GM19452 (cell line): ENCODE results near the gene UFC1.

ENCODE experiments used
- ATAC-seq: cut with Tn5 transposase; IDR thresholded peaks from one replicate; pipeline ENCODE4 v1.9.1; 2021; ENCODE audit not compliant: unreplicated experiment

The UFC1 gene

GRCh38 chr1:161168906-161169305, 15.1 kb downstream of the UFC1 start:
- ATAC-seq = no peak

DNA sequence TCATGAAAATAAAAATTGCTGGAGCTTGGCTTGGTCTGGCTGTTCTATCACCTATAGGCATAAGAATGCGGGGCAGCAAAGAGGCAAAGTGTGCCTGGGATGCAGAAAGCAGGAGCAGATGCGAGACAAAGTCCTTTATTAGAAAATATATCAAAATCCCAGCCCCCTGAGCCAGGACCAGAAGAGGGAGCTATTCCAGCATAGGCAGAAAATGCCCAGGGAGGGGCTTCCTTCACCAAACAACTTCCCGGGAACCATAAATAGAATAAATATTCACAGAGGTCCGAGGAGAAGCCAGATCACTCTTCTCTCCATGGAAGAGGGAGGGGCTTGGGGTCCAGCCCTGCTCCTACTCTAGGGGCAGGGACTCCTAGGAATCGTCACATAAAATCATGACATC, 17.4 kb downstream of the UFC1 start:
- ATAC-seq = no peak

DNA sequence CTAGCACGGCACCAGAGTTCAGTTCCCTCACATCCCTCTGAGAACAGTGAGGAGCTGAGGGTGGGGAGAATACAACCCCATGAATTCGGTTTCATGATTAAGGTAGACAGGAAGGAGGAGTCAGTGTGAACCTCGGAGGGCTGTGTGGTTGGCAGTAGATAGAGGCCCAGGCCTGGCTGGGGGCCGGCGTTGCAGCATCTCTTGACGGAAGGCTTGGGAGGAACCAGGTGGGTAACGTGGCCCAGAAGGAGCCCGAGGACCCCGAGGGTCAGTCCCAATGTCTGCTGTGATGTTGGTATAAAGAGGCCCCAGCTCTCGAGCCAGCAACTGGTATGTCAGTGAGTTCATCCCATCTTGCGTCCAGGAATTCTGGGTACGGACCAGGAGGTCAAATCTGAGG, 17.9 kb downstream of the UFC1 start:
- ATAC-seq = no peak

DNA sequence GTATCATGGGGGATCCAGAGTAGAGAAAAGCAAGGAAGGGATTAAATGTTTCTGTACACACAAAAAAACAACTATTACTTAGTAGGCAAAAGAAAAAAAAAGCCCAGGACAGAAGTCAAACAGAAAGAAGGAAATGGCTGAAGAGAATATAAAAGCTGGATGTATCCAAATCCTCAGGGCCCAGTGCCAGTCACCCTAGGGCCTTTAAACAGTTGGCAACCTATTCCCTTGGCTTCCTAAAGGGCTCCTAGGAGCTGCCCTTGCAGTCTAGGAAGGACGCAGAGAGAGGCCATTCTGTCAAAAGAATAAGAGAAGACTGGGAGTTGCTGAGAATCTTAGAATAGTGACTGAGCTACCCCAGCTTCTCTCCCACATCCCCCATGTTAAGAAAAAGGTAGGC, 18.6 kb downstream of the UFC1 start:
- ATAC-seq = no peak

DNA sequence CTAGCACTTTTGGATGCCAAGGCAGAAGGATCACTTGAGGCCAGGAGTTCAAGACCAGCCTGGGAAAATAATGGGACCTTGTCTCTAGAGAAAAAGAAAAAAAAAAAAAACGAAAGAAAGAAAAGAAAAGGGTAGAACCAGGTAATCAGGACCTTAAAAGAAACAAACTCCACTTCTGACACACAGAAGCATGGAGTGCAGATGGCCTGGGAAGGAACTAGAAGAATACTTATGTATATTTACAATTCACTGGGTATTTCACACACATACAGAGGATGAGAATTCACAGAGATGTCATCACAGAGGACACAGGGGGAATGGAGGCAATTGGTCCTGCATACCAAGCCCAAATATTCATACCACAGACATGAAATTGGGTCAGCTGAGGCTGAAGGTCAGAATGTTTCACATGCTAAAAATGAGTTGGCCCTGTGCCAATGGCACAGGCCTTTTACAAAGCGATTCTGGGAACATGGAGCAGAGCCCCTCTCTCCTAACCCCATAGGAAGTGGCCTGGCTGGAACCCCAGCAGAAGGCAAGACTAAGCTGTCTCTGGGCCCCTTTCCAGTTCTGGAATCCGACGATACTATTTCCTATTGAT, 19.1 kb downstream of the UFC1 start:
- ATAC-seq = no peak

GRCh38 chr1:161173711-161174110, 19.9 kb downstream of the UFC1 start:
- no peak for ATAC-seq

GRCh38 chr1:161174911-161175310, 21.1 kb downstream of the UFC1 start:
- no peak for ATAC-seq

- ATAC-seq = no peak
Observed at GRCh38 chr1:161175771-161176453, 22.1 kb downstream of the UFC1 start.

GRCh38 chr1:161176468-161177111, 22.8 kb downstream of the UFC1 start:
- no peak for ATAC-seq

- ATAC-seq = peak; percentile 76
Observed at GRCh38 chr1:161177112-161177935, 23.5 kb downstream of the UFC1 start, which contains the start of gene B4GALT3. B4GALT3 (minus strand) TSS chr1:161177507; CDS start chr1:161176060, 1,447 bp downstream.

- ATAC-seq = no peak
Observed at GRCh38 chr1:161177936-161178244, 24.1 kb downstream of the UFC1 start.

GRCh38 chr1:161179698-161180097, 25.9 kb downstream of the UFC1 start:
- ATAC-seq = no peak

DNA sequence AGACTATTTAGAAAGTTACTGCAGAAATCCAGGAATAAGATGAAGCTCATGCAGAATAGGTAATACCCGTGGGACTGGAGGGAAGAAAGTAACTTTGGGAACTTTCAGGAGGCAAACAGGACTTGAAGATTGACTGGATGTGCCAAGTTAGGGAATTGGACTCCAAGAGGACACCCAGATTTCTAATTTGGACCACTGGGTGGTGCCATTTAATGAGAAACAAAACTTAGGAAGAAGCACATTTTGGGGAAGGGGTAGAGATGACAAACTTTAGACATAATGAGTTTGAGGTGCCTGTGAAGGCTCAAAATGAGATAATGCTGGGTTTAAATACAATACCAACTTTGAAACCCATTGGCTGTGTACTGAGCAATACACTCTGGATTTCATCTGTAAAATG, 26.9 kb downstream of the UFC1 start:
- no peak for ATAC-seq

GRCh38 chr1:161182214-161182613, 28.4 kb downstream of the UFC1 start:
- no peak for ATAC-seq

- ATAC-seq = peak; percentile 55
Observed at GRCh38 chr1:161185282-161185682, 31.5 kb downstream of the UFC1 start.

DNA sequence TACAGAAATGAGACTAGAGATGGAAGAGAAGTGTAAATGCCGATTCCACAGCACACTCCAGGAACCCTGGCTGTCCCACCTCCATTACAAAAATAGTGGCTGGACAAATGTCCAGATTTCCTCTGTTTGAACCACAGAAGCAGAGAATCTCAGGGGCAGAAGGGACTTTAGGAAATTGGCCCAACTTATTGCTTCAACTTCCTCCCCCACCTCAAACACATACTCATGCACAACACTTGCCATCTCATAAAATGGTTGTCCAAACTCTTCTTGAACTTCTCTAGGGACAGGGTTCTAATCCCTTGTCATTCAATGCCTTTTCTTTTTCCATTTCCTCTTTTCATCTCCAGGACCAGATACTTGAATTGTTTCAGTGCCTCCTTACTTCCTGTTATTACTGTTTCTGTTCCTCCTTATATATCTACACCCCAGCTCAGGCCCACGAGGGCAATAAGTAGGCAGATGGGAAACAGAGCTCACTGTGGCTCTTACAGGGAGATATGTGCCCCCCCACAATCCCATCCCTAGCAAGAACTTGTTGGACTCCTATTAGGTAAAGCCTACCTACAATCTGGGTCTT, 32.0 kb downstream of the UFC1 start:
- ATAC-seq = peak; percentile 13

GRCh38 chr1:161187311-161187710, 33.5 kb downstream of the UFC1 start:
- ATAC-seq = no peak

DNA sequence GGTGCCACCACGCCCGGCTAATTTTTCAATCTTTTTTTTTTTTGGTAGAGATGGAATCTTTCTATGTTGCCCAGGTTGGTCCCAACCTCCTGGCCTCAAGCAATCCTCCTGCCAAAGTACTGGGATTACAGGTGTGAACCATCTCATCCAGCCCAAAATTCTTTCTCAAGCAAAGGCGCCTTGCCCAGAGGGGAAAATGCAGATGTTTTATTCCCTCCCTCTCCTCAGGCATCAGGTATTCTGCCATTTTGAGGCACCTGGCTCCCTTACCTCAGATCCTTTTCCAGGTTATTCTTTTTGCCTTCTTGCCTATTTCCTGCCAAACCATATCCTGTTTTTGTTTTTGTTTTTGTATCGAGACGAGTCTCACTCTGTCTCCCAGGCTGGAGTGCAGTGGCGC, 34.6 kb downstream of the UFC1 start:
- ATAC-seq = no peak

DNA sequence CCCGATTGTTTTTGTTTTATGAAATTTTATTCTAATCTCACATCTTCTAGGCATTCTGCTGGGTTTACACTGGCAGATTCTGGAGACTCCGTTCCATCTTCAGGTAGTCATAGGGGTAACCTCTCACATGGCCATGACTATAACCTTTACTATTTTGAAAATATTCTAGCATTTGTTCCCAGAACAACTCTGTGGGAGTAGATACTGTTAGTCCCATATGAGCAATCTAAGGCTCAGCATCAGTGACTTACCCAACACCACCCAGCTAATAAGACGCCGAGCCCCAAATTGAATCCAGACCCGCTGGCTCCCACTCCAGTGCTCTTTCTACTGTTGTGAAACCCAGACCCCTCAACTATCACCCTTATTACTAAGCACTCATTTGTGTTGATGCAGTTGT, 35.3 kb downstream of the UFC1 start:
- no peak for ATAC-seq

GRCh38 chr1:161190962-161191521, 37.3 kb downstream of the UFC1 start:
- ATAC-seq = no peak

DNA sequence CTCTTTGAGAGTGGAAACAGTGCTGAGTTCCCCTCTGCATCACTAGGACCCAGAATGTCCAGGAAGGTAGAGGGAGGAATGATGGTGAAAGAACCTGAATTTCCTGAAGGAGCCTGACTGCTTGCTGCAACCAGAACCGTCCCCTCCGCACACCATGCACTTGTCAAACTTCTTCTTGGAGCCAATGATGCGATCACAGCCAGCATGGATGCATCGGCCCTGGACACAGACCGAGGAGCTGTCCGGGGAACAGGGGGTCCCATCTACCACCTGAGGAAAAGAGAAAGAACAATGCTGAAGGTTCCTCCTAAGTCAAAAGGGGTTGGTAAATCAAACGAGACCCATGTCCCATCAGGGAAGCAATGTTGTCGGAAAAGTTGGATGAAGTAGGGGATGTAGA, 38.2 kb downstream of the UFC1 start:
- ATAC-seq = no peak
